PC-3 (cell line): ENCODE data around the gene PYDC2.

ENCODE experiments used
- EZH2phosphoT487 ChIP-seq: fragments of 300-600 bp; sonication (generic); IDR thresholded peaks from 2 replicates; pipeline ENCODE4 v1.6.1; 2018; ENCODE audit warnings: mild to moderate bottlenecking, antibody characterized with exemption, low read length, borderline replicate concordance
- TF ChIP-seq, protein P1 (sequence below): fragments of 300-600 bp; sonication (generic); conservative IDR thresholded peaks from 2 replicates; pipeline ENCODE4 v1.5.1; 2017; ENCODE audit warnings: antibody characterized with exemption, low read depth, mild to moderate bottlenecking, low read length

DNA sequence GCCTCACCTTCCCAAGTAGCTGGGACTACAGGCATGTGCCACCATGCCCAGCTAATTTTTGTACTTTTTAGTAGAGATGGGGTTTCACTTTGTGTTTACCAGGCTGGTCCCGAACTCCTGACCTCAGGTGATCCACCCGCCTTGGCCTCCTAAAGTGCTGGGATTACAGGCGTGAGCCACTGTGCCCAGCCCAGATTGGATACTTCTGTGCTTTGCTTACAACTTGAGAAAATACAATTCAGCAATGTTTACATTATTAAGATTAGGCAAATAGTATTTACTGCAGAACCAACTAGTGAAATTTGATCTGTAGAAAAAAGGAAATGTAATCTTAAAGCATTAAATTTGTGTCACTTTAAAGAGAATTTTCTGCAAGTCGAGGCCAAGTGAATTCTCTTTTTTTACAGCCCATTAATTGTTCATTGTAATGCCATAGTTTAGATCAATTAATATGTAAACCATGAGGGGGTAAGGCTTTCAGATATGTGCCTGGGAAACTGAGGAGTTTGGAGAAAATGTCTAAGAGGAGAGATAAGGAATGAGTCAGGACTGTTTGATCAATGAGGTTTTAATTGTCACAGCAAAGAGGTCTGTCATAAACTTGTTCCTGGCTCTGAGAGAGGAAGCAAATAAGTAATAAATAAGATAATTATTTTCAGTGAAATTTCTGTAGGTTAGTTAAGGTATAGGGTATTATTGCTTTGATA is 15.3 kb downstream of the PYDC2 start:
- TF ChIP-seq, protein P1, sequence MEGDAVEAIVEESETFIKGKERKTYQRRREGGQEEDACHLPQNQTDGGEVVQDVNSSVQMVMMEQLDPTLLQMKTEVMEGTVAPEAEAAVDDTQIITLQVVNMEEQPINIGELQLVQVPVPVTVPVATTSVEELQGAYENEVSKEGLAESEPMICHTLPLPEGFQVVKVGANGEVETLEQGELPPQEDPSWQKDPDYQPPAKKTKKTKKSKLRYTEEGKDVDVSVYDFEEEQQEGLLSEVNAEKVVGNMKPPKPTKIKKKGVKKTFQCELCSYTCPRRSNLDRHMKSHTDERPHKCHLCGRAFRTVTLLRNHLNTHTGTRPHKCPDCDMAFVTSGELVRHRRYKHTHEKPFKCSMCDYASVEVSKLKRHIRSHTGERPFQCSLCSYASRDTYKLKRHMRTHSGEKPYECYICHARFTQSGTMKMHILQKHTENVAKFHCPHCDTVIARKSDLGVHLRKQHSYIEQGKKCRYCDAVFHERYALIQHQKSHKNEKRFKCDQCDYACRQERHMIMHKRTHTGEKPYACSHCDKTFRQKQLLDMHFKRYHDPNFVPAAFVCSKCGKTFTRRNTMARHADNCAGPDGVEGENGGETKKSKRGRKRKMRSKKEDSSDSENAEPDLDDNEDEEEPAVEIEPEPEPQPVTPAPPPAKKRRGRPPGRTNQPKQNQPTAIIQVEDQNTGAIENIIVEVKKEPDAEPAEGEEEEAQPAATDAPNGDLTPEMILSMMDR = no peak
- TF ChIP-seq EZH2phosphoT487 = no peak
